Breast epithelium (tissue), 3 donors: ENCODE data around the gene CCSER1.

Experiments used
- POLR2A ChIP-seq: fragments of 450-650 bp; IDR thresholded peaks from one replicate; pipeline ENCODE4 v1.6.1; 2016; ENCODE audit warnings: antibody characterized with exemption, mild to moderate bottlenecking, moderate library complexity
- TF ChIP-seq, protein P1 (sequence below), 3 donors: fragments of 450-650 bp; IDR thresholded peaks; one replicate each; pipeline ENCODE4 v1.5.1; 2016 to 2017; ENCODE audit warnings: antibody characterized with exemption in 3 of 3, mild to moderate bottlenecking in 3 of 3, moderate library complexity in 3 of 3

DNA sequence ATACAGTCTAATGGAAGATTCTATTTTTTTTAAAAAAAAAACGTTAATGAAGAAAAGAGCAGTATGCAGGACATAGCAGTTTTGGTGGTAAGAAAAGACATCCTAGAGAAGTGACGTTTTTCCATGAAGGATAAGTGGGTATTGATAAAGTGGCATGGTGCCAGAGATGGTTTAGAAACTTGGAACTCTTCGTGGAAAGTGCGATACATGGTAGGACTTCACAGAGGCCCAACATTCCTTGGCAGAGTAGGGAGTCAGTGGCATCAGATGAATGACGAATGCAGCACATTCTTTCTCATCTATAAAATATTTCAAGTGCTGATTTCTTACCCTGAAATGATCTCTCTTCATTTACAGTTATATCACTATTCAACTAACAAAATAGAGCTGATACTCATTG lies 298.7 kb downstream of the CCSER1 start:
- TF ChIP-seq, protein P1, sequence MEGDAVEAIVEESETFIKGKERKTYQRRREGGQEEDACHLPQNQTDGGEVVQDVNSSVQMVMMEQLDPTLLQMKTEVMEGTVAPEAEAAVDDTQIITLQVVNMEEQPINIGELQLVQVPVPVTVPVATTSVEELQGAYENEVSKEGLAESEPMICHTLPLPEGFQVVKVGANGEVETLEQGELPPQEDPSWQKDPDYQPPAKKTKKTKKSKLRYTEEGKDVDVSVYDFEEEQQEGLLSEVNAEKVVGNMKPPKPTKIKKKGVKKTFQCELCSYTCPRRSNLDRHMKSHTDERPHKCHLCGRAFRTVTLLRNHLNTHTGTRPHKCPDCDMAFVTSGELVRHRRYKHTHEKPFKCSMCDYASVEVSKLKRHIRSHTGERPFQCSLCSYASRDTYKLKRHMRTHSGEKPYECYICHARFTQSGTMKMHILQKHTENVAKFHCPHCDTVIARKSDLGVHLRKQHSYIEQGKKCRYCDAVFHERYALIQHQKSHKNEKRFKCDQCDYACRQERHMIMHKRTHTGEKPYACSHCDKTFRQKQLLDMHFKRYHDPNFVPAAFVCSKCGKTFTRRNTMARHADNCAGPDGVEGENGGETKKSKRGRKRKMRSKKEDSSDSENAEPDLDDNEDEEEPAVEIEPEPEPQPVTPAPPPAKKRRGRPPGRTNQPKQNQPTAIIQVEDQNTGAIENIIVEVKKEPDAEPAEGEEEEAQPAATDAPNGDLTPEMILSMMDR (IDR thresholded peaks at IDR 0.05): no peak
- no peak for TF ChIP-seq POLR2A
